HG02571 (cell line): ENCODE results near the gene TOM1L2.
"Not testable (repeated sequence)": the region's sequence is repeated elsewhere in the genome, so short reads cannot be mapped to it uniquely, and the experiment has no call there.

ENCODE experiments used
- ATAC-seq: cut with Tn5 transposase; IDR thresholded peaks from one replicate; pipeline ENCODE4 v1.9.1; 2021; ENCODE audit warnings: mild to moderate bottlenecking, moderate library complexity; ENCODE audit not compliant: unreplicated experiment

Gene TOM1L2

GRCh38 chr17:17926036-17926435, 46.2 kb downstream of the TOM1L2 start:
- ATAC-seq, result no peak

DNA sequence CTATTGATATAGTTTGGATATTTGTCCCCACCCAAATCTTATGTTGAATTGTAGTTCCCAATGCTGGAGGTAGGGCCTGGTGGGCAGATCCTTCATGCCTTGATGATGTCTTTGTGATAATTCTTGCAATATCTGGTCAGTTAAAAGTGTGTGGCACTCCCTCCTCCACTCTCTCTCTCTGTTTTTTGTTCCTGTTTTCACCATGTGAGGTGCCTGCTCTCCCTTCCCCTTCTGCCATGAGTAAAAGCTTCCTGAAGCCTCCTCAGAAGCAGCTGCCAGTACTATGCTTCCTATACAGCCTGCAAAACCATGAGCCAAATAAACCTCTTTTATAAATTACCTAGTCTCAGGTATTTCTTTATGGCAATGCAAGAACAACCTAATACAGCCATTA, 47.3 kb downstream of the TOM1L2 start:
- no peak for ATAC-seq

- ATAC-seq, result no peak
Measured at GRCh38 chr17:17924131-17924856, 47.9 kb downstream of the TOM1L2 start.

DNA sequence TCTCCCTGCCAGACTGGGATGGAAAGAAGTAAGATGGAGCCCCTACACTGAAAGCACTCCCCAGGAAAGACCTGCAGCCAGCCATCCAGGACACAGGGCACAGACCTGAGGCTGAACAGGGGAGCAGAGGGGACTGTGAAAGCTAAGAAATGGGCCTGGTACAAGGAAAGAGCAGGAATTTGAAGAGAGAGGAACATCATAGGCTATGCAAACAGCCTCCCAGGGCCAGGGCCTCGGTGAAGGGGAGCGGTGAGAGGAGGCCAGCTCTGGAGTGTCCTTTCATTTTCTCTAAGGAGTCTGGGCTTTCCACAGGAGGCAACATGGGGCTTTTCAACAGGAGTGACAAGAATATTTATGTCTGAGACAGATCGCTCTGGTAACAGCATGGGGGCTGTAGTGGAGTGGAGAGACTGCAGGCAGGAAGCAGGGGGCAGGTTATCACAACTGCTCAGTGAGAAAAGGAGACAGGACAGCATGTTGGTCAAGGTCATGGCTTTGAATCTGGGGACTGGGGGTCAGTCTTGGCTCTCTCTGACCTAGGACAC, 50.1 kb downstream of the TOM1L2 start:
- no peak for ATAC-seq

DNA sequence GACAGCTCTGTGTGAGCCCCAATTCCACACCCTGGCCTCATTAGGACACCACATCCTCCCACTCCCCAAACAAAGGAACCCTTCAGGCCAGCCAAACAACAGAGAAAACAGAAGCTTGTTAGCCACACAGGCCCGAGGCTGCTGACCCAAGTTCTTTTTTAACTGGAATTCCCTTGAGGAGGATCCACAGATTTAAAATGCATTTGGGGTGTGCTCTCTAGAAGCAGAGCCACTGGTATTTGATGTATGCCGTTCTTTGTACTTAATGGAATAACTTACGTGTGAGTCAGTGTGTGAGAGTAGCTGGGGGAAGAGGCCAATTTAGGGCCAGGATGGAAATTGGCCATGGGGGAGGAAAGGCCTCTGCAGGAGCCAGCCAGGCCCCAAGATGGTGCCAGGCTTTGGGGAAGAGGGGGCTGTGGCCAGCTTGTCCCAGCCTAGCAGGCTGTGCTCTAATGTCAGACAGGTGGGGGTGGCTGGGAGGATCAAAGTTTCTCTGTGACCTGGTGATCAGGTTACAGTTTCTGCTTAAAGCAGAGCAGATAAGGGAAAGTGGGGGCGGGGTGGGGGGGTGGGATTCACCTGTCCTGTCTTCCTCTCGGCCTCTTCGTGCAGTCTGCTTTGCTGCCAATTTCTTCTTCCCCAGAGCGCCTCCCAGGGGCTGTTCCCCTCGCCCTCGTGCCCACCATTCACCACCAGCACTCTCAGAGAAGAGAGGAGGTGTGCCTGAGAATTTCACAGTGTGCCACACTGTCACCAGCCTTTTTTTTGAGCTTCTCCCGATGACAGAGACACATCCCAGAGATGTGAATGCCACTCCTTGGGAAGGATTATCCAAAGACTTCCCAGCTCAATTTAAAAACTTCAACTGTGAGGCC, 50.8 kb downstream of the TOM1L2 start:
- ATAC-seq, result no peak

- no peak for ATAC-seq
Measured at GRCh38 chr17:17919169-17920107, 52.8 kb downstream of the TOM1L2 start.

GRCh38 chr17:17917394-17917793, 54.8 kb downstream of the TOM1L2 start:
- ATAC-seq, result no peak

- ATAC-seq, result no peak
Measured at GRCh38 chr17:17915183-17915582, 57.0 kb downstream of the TOM1L2 start.

GRCh38 chr17:17913695-17914332, 58.4 kb downstream of the TOM1L2 start:
- ATAC-seq, result no peak

- ATAC-seq, result not testable (repeated sequence)
Measured at GRCh38 chr17:17912336-17912735, 59.9 kb downstream of the TOM1L2 start.

DNA sequence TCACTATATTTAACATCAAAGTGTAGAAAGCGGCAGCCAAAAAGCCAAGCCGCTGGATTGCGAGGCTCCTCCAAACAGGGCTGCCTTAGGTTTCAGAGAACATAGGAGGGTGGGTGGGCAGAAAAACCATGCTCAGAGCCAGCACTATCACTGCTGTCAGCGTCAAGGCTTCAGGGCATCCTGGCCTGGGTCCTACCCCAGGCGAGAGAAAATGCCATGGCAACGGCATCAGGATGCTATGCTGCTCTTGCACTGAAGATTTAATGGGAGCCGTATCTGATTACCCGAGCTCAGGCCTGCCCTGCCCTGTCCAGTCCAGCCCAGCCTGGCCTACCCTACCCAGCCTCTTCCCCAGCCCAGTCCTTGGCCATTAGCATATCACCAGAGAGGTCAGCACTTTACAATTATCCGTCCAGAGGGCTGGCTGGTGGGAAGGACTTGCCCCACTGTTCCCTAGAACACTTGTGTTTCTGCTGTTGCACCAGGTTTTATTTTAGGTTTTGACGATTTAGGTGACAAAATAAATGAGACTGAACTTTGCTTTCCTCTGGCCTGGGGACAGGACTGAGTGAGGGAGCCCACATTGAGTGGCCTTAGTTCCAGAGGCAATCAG, 61.1 kb downstream of the TOM1L2 start:
- no peak for ATAC-seq

GRCh38 chr17:17910060-17910459, 62.1 kb downstream of the TOM1L2 start:
- no peak for ATAC-seq

GRCh38 chr17:17909078-17909477, 63.1 kb downstream of the TOM1L2 start:
- ATAC-seq, result no peak

- no peak for ATAC-seq
Measured at GRCh38 chr17:17907469-17907868, 64.7 kb downstream of the TOM1L2 start.

DNA sequence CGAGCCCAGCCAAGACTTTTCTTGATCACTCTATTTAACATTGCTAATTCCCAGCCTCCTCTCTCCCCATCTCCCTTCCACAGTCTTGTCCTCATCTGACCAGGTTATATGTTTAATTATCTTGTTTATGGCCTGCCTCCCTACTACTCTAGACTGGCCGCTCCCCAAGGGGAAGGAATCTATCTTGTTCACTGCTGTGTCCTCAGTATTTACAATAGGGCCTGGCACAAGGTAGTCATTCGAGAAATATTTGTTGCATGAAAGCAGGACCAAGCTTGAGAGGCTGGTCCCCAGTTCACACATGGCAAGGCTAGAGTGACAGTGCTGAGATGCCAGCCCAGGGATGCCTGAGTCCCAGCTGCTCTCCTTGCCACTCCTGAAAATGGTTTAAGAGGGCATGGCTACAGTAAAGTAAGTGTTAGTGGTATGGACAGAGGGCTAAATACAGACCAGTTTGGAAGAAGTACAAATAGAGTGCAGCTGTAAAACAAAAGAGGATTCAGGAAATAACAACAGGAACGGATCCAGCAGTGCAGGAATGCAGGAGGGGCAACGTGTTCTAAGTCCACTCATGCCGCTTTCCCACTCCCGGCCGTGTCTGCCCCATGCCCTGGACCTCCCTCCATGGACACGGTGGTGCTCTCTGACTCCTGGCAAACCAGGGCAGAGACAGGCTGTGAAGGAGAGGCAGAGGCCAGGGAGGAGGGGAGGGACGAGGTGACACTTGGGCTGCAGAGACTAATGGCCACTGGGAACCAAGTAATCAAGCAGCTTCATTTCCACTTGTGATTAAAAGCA, 65.6 kb downstream of the TOM1L2 start:
- no peak for ATAC-seq

DNA sequence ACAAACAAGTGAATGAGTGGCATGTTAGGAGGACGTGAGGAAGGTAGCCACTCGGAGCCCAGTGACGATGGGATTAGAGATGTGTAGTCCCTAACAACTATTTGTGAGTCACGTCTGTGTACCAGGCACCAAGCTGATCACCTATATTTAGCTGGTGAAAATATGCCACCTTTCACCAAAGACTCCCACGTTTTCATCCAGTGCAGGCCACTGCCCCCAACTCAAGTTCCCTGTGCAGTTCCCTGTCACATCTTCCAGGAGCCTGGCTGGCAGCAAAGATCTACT, 67.2 kb downstream of the TOM1L2 start:
- no peak for ATAC-seq

DNA sequence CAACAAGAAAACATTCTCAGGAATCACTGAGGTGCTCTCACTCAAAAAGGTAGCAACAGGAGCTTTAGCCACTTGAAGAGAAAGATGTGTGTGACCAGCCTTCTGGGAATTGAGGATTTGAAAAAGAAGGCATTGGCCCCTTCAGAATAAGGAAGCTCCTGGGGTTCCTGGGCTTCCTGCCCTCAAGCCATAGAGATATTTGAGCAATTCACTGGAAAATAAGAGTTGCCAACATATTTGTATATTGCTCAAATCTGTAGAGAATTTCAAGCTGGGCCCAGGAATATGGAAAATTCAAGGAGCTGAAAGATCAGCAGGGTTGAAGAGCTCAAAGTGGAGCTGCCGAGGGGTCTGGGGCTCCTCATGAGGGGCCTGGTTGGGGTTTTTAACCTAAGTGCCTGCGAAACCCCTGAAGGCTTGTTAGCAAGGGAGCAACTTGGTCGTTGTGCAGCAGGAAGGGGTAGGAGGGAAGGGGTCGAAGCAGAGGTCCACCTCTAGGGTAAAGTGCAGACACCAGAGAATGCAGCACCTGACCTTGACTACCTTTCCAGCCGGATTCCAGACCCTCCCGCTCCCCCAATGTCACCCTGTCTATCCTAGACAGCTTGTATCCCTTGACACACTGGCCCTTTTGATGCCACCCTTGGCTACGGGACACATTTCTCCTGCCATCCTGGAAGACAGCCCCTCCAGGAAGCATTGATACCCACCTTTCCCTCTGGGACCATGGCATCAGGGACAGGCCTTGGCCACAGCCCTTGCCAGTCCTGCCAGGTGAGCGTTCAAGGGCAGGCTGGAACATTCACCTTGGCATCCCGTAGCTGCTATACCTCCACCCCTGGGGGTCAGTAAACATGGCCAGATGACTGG, 67.8 kb downstream of the TOM1L2 start:
- ATAC-seq, result no peak

GRCh38 chr17:17902877-17903276, 69.3 kb downstream of the TOM1L2 start:
- no peak for ATAC-seq
